ENCODE measurements around the gene VWA3B. TPM values are rescaled to one million over a fixed set of nuclear protein-coding genes. Genes with fewer than 3 reads are reported as not detected.

VWA3B gene
- total RNA-seq, 1 donor from 2014 or later: not detected

DNA sequence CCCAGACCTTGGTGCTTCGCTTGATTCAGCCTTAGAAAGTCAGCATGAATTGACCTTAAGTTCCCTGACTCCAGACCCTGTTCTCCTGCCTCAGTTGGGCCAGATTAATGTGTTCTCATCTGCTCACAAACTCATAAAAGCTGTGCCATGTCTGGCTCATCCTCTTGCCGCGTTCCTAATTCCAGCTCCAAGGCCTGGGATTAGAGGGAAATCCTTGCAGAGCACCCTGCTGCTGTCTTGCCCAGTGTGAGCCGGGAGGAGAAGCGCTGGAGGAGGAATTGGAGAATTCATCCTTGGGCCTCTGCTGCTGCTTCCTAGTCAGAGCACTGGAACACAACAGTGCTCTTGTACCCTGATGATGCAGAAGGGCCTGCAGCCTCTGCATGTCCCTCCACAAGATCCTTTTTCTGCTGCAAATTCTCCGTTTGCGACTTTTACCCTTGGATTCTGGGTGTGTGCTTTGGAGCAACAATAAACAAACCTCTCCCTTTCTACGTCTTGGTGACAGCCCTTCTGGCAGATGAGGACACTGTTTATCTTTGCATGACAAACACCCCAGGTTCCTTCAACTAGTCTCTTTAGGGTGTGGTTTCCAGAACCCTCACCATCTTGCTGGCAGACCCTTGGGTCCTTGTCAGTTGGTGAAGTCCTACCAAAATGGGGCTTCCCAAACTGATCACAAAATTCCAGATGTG lies 212.4 kb downstream of the VWA3B start:
- Mint-ChIP-seq H3K4me3 (ENCODE audit: unreplicated experiment) (no peak overlapping the region), H3K4me1 (ENCODE audit: low read depth, unreplicated experiment) (no peaks in the 10 kb centered on the region), H3K36me3 (ENCODE audit: low read depth, unreplicated experiment) (no peaks in the 10 kb centered on the region), H3K9me3 (ENCODE audit: unreplicated experiment) (no peaks in the 10 kb centered on the region), H3K27me3 (ENCODE audit: low read depth, unreplicated experiment) (peaks cover 54% of the 10 kb centered on the region), H3K27ac (ENCODE audit: unreplicated experiment) (no peak overlapping the region)
- Histone ChIP-seq H3K9ac (ENCODE audit: low read length) (no peak overlapping the region), H3K36me3 (ENCODE audit: insufficient read depth, low read length) (no peaks in the 10 kb centered on the region), H3K4me3 (ENCODE audit: insufficient read depth, low read depth, low read length) (no peak overlapping the region), H2AFZ (ENCODE audit: low read depth, low read length) (no peak overlapping the region), H3K27ac (ENCODE audit: low read depth, low read length) (no peak overlapping the region), H3K27me3 (ENCODE audit: insufficient read depth, low read length) (peaks cover 2% of the 10 kb centered on the region), H3K4me1 (ENCODE audit: insufficient read depth, low read length) (no peaks in the 10 kb centered on the region), H4K20me1 (ENCODE audit: insufficient read depth, low read length) (no peaks in the 10 kb centered on the region), H3K79me2 (ENCODE audit: insufficient read depth, low read length) (no peaks in the 10 kb centered on the region), H3K4me2 (ENCODE audit: low read length) (no peak overlapping the region), H3K9me3 (ENCODE audit: insufficient read depth, low read depth, low read length) (no peaks in the 10 kb centered on the region)
- no peak for FAIRE-seq
- no peak for DNase-seq (ENCODE audit: low read depth)
- no peak for TF ChIP-seq EZH2 (IDR thresholded peaks at IDR 0.05; ENCODE audit: insufficient read depth, low read length)
- TF ChIP-seq, protein P1, sequence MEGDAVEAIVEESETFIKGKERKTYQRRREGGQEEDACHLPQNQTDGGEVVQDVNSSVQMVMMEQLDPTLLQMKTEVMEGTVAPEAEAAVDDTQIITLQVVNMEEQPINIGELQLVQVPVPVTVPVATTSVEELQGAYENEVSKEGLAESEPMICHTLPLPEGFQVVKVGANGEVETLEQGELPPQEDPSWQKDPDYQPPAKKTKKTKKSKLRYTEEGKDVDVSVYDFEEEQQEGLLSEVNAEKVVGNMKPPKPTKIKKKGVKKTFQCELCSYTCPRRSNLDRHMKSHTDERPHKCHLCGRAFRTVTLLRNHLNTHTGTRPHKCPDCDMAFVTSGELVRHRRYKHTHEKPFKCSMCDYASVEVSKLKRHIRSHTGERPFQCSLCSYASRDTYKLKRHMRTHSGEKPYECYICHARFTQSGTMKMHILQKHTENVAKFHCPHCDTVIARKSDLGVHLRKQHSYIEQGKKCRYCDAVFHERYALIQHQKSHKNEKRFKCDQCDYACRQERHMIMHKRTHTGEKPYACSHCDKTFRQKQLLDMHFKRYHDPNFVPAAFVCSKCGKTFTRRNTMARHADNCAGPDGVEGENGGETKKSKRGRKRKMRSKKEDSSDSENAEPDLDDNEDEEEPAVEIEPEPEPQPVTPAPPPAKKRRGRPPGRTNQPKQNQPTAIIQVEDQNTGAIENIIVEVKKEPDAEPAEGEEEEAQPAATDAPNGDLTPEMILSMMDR (IDR thresholded peaks at IDR 0.05; ENCODE audit: insufficient read depth, low read depth, low read length): no peak

DNA sequence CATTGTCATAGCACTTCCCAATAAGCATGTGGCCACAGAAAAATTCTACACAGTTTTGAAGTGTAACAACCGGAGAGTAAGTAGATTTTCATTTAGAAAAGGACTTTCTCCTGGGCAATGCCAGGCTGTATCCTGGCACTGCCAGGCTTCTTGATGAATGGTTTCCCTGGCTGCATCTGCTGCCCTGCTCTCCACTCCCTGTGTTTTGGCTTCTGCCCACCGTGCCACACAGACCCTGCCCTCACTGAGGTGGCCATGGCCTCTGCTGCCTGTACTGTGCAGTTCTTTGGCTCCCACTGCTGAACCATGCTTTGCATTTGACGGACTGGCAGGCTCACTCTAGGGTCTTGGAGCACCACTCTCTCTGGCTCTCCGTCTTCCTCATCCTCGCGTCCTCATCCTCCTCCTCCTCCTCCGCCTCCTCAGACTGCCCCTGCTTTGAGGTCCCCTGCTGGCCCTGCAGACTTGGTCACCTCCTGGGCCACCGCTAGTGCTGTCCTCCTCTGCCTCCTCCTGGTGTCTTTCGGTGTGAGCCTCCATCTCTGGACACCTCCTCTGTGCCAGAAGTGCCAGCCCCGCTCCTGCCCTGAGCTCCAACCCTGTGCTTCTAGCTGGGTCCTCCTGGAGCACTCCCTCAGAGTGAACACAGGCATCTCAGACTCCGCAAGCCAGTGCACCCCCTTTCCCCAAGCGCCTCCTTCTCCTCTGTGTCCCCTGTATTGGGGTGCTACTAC lies 213.3 kb downstream of the VWA3B start:
- H3K4me3 ChIP-seq (ENCODE audit: insufficient read depth, low read depth, low read length): no peak overlapping the region

More for the DNA sequence above, 213.3 kb downstream of the VWA3B start:
- Histone ChIP-seq H3K9ac (ENCODE audit: low read length) (no peak overlapping the region), H3K36me3 (ENCODE audit: insufficient read depth, low read length) (no peaks in the 10 kb centered on the region), H3K27me3 (ENCODE audit: insufficient read depth, low read length) (peaks cover 2% of the 10 kb centered on the region), H4K20me1 (ENCODE audit: insufficient read depth, low read length) (no peaks in the 10 kb centered on the region), H3K27ac (ENCODE audit: low read depth, low read length) (no peak overlapping the region), H3K4me1 (ENCODE audit: insufficient read depth, low read length) (no peaks in the 10 kb centered on the region), H2AFZ (ENCODE audit: low read depth, low read length) (no peak overlapping the region), H3K4me2 (ENCODE audit: low read length) (no peak overlapping the region), H3K9me3 (ENCODE audit: insufficient read depth, low read depth, low read length) (no peaks in the 10 kb centered on the region), H3K79me2 (ENCODE audit: insufficient read depth, low read length) (no peaks in the 10 kb centered on the region)
- H3K27ac Mint-ChIP-seq (ENCODE audit: unreplicated experiment): no peak overlapping the region
- H3K9me3 Mint-ChIP-seq (ENCODE audit: unreplicated experiment): peaks cover 5% of the 10 kb centered on the region
- peaks cover 4% of the 10 kb centered on the region for H3K36me3 Mint-ChIP-seq (ENCODE audit: low read depth, unreplicated experiment)
- TF ChIP-seq, protein P1 (IDR thresholded peaks at IDR 0.05; ENCODE audit: insufficient read depth, low read depth, low read length): no peak
- H3K4me1 Mint-ChIP-seq (ENCODE audit: low read depth, unreplicated experiment): no peaks in the 10 kb centered on the region
- H3K27me3 Mint-ChIP-seq (ENCODE audit: low read depth, unreplicated experiment): peaks cover 53% of the 10 kb centered on the region
- no peak for FAIRE-seq
- DNase-seq (ENCODE audit: low read depth): no peak
- no peak overlapping the region for H3K4me3 Mint-ChIP-seq (ENCODE audit: unreplicated experiment)

Data from astrocyte (in vitro differentiated cells and primary cell).